Measurements from ENCODE around the gene AHSP. TPM values are rescaled to one million over a fixed set of nuclear protein-coding genes. Genes with fewer than 3 reads are reported as not detected.

AHSP gene
- total and polyA plus RNA-seq, 10 of the 15 experiments (the other 5 are each of a cell fraction or from before 2014, with no cell fraction given) = not detected

GRCh38 chr16:31529108-31529936 is 1.6 kb downstream of the AHSP start (continued):
- TF ChIP-seq PAX5 (IDR thresholded peaks at IDR 0.05; ENCODE audit: borderline replicate concordance, low read depth, low read length) = no peak
- TF ChIP-seq RB1 (IDR thresholded peaks at IDR 0.05; ENCODE audit: borderline replicate concordance) = no peak
- no peak for TF ChIP-seq KLF5 (IDR thresholded peaks at IDR 0.05; ENCODE audit: partially characterized antibody)
- TF ChIP-seq SUPT20H (IDR thresholded peaks at IDR 0.05; ENCODE audit: borderline replicate concordance, control insufficient read depth, low read depth, low read length) = no peak
- TF ChIP-seq FOS (IDR thresholded peaks at IDR 0.05; ENCODE audit: borderline replicate concordance, extremely low read depth, insufficient read length) = no peak
- TF ChIP-seq BCL11A (IDR thresholded peaks at IDR 0.05; ENCODE audit: low read depth, low read length) = no peak
- TF ChIP-seq ZNF622 (IDR thresholded peaks at IDR 0.05) = no peak

GRCh38 chr16:31529937-31530312 is 2.2 kb downstream of the AHSP start:
- BruUV-seq (replicated peaks) = no TSS peak
- H3K27ac ChIP-seq (ENCODE audit: control insufficient read depth, insufficient read depth) = no peak overlapping the region
- no peaks in the 10 kb centered on the region for H3K36me3 ChIP-seq (ENCODE audit: control insufficient read depth in 2 of 2, insufficient read depth in 2 of 2, low read length in 1 of 2)
- no peaks in the 10 kb centered on the region for H3K27me3 ChIP-seq (replicated peaks in 1 of 2; ENCODE audit: control insufficient read depth in 2 of 2, insufficient read depth in 2 of 2, low read length in 1 of 2)
- no peak for DNase-seq (ENCODE audit: low read depth, low spot score)
- no peak overlapping the region for H2AFZ ChIP-seq (ENCODE audit: control insufficient read depth, low read depth, low read length)
- in situ Hi-C loops (cut with MboI) (no loop called here), intact Hi-C loops (cut with micrococcal nuclease; ENCODE audit: unreplicated experiment) (no loop called here)
- WGBS (ENCODE audit: insufficient coverage, insufficient replicate concordance, low lambda C conversion rate, missing lambda C conversion rate) = 27% methylated on average over 16 of the region's 17 CpGs
- no peak overlapping the region for H3K4me2 ChIP-seq (ENCODE audit: control insufficient read depth, insufficient read depth)
- no peak for ATAC-seq
- no peak overlapping the region for H3K9ac ChIP-seq (ENCODE audit: control insufficient read depth, insufficient read depth, low read length)
- ChIA-PET RAD21 (ENCODE audit: unreplicated experiment) (no interaction called here), POLR2A (no interaction called here), SMC1A (ENCODE audit: uncharacterized antibody, unreplicated experiment) (no interaction called here), CTCF (no interaction called here)
- H4K20me1 ChIP-seq (ENCODE audit: control insufficient read depth, insufficient read depth) = no peaks in the 10 kb centered on the region
- no peaks in the 10 kb centered on the region for H3K4me1 ChIP-seq (ENCODE audit: control insufficient read depth, insufficient read depth, low read length)
- H3K9me3 ChIP-seq (replicated peaks; ENCODE audit: control insufficient read depth, insufficient read depth, low read length) = no peaks in the 10 kb centered on the region; the same call in 2 of the 3 replicates
- FAIRE-seq = no peak
- no peak overlapping the region for H3K4me3 ChIP-seq
- no peaks in the 10 kb centered on the region for H3K79me2 ChIP-seq (ENCODE audit: control insufficient read depth, insufficient read depth, low read length)
- TF ChIP-seq TCF12 (IDR thresholded peaks at IDR 0.05; ENCODE audit: low read depth, low read length) (no peak), SREBF2 (IDR thresholded peaks at IDR 0.05; ENCODE audit: low read length) (no peak), CREM (IDR thresholded peaks at IDR 0.05; ENCODE audit: low read depth) (no peak), MLLT1 (IDR thresholded peaks at IDR 0.05) (no peak), ATF3 (IDR thresholded peaks at IDR 0.05; ENCODE audit: borderline replicate concordance, extremely low read depth, low read depth, low read length) (no peak), TBL1XR1 (IDR thresholded peaks at IDR 0.05; ENCODE audit: low read depth, low read length) (no peak), RELB (IDR thresholded peaks at IDR 0.05; ENCODE audit: low read depth) (no peak), SIN3A (IDR thresholded peaks at IDR 0.05; ENCODE audit: low read depth, low read length) (no peak), HDAC6 (IDR thresholded peaks at IDR 0.05; ENCODE audit: unreplicated experiment) (no peak), RAD51 (IDR thresholded peaks at IDR 0.05) (no peak), FOXK2 (IDR thresholded peaks at IDR 0.05) (no peak), GABPA (IDR thresholded peaks at IDR 0.05; ENCODE audit: low read depth) (no peak), KLF5 (IDR thresholded peaks at IDR 0.05; ENCODE audit: partially characterized antibody) (no peak), LARP7 (IDR thresholded peaks at IDR 0.05) (no peak), HCFC1 (IDR thresholded peaks at IDR 0.05; ENCODE audit: low read length) (no peak)

Measured in GM12878 (cell line).